Liver (tissue), 9 donors: ENCODE data around the gene TRIM40. TPM values are rescaled to one million over a fixed set of nuclear protein-coding genes. Genes with fewer than 3 reads are reported as not detected.

Experiments used
- DNase-seq: peaks from one replicate; pipeline ENCODE4 v3.0.0-alpha.2; 2017; ENCODE audit warnings: low spot score
- H3K27ac ChIP-seq, 2 donors: one replicate each; pipeline ENCODE4 v1.7.0; 2013; ENCODE audit warnings: inconsistent platforms in 2 of 2, low read length in 2 of 2, control low read depth in 1 of 2, low read depth in 1 of 2, mild to moderate bottlenecking in 1 of 2
- H3K27me3 ChIP-seq, 4 donors: one replicate each; pipeline versions ENCODE4 v1.6.1 to v1.7.0; 2013; ENCODE audit warnings: low read length in 3 of 4, inconsistent platforms in 1 of 4, mild to moderate bottlenecking in 1 of 4, moderate library complexity in 1 of 4; ENCODE audit not compliant: control insufficient read depth in 4 of 4, insufficient read depth in 4 of 4
- H3K36me3 ChIP-seq, 4 donors: one replicate each; pipeline versions ENCODE4 v1.6.1 to v1.7.0; 2013; ENCODE audit warnings: low read length in 3 of 4, mild to moderate bottlenecking in 3 of 4, low read depth in 1 of 4, moderate library complexity in 1 of 4; ENCODE audit not compliant: control insufficient read depth in 4 of 4, insufficient read depth in 3 of 4
- H3K4me1 ChIP-seq, 4 donors: one replicate each; pipeline versions ENCODE4 v1.6.1 to v1.7.0; 2013; ENCODE audit warnings: low read length in 3 of 4, mild to moderate bottlenecking in 3 of 4, moderate library complexity in 1 of 4; ENCODE audit not compliant: control insufficient read depth in 4 of 4, insufficient read depth in 4 of 4
- H3K4me3 ChIP-seq, 3 donors: one replicate each; pipeline versions ENCODE4 v1.6.1 to v1.7.0; 2013; ENCODE audit warnings: low read length in 3 of 3, control low read depth in 1 of 3, low read depth in 1 of 3, mild to moderate bottlenecking in 1 of 3
- H3K9ac ChIP-seq, 2 donors: one replicate each; pipeline ENCODE4 v1.7.0; 2013; ENCODE audit warnings: low read length in 2 of 2, mild to moderate bottlenecking in 2 of 2, moderate library complexity in 2 of 2, control low read depth in 1 of 2, low read depth in 1 of 2
- H3K9me3 ChIP-seq, 4 donors: one replicate each; pipeline versions ENCODE4 v1.6.1 to v1.7.0; 2013; ENCODE audit warnings: low read length in 3 of 4; ENCODE audit not compliant: control insufficient read depth in 4 of 4
- CTCF ChIP-seq: fragments of 150-350 bp; IDR thresholded peaks from 2 replicates; pipeline ENCODE4 v1.5.1; 2017; ENCODE audit warnings: improper control_type of control experiment, low read depth, low read length; ENCODE audit not compliant: missing input control
- EGR1 ChIP-seq, 2 donors: IDR thresholded peaks; 2 replicates each; pipeline ENCODE4 v1.6.1; 2016 to 2018; ENCODE audit warnings: antibody characterized with exemption in 2 of 2, low read depth in 2 of 2
- FOXA1 ChIP-seq: IDR thresholded peaks from 2 replicates; pipeline ENCODE4 v1.6.1; 2016; ENCODE audit warnings: antibody characterized with exemption
- FOXA2 ChIP-seq: IDR thresholded peaks from 2 replicates; pipeline ENCODE4 v1.6.1; 2016; ENCODE audit warnings: antibody characterized with exemption
- GABPA ChIP-seq, 2 donors: IDR thresholded peaks in 1 of 2; conservative IDR thresholded peaks in 1 of 2; 2 replicates each; pipeline ENCODE4 v1.6.1; 2016; ENCODE audit warnings: antibody characterized with exemption in 2 of 2, mild to moderate bottlenecking in 1 of 2, moderate library complexity in 1 of 2
- HNF4A ChIP-seq, 2 donors: conservative IDR thresholded peaks; 2 replicates each; pipeline ENCODE4 v1.6.1; 2016; ENCODE audit warnings: antibody characterized with exemption in 2 of 2, mild to moderate bottlenecking in 2 of 2
- HNF4G ChIP-seq: IDR thresholded peaks from 2 replicates; pipeline ENCODE4 v1.6.1; 2016; ENCODE audit warnings: antibody characterized with exemption
- JUND ChIP-seq, 2 donors: IDR thresholded peaks; 2 replicates each; pipeline ENCODE4 v1.6.1; 2016; ENCODE audit warnings: antibody characterized with exemption in 2 of 2
- NR2F2 ChIP-seq: IDR thresholded peaks from 2 replicates; pipeline ENCODE4 v1.6.1; 2016; ENCODE audit warnings: antibody characterized with exemption
- RAD21 ChIP-seq, 2 donors: IDR thresholded peaks; 2 replicates each; pipeline ENCODE4 v1.6.1; 2016; ENCODE audit warnings: antibody characterized with exemption in 2 of 2, mild to moderate bottlenecking in 2 of 2
- RXRA ChIP-seq, 2 donors: IDR thresholded peaks; 2 replicates each; pipeline ENCODE4 v1.6.1; 2017 to 2018; ENCODE audit warnings: antibody characterized with exemption in 2 of 2, mild to moderate bottlenecking in 1 of 2
- SP1 ChIP-seq: IDR thresholded peaks from 2 replicates; pipeline ENCODE4 v1.6.1; 2018; ENCODE audit warnings: antibody characterized with exemption, mild to moderate bottlenecking
- TAF1 ChIP-seq: conservative IDR thresholded peaks from 2 replicates; pipeline ENCODE4 v1.6.1; 2016; ENCODE audit warnings: antibody characterized with exemption, mild to moderate bottlenecking
- YY1 ChIP-seq: IDR thresholded peaks from 2 replicates; pipeline ENCODE4 v1.6.1; 2016; ENCODE audit warnings: antibody characterized with exemption, mild to moderate bottlenecking
- WGBS: extraction: QIAGEN DNeasy Blood & Tissue Kit; methylation state at CpG from one replicate; pipeline ENCODE4 v1.1.7; 2013; 5-methylcytosine and 5-hydroxymethylcytosine counted together
- polyA plus RNA-seq, 2 donors: library from polyadenylated mRNA; stranded (reverse) in 1 of 2; unstranded in 1 of 2; fragments of 200-250 nt in 1 of 2; fragments of >200 nt in 1 of 2; fragmentation: Nextera tagmentation in 1 of 2; extraction: Ambion mirVana in 1 of 2; gene quantifications; one replicate each; pipeline versions ENCODE4 v1.2.1 to v1.2.3, GENCODE V29; 2013 to 2015
- total RNA-seq, 2 donors: library from RNA; depleted of rRNA; stranded (reverse); fragments of >200 nt; gene quantifications; one replicate each; pipeline ENCODE4 v1.2.3, GENCODE V29; 2014
- TF ChIP-seq, protein P1 (sequence below): IDR thresholded peaks from 2 replicates; pipeline ENCODE4 v1.6.1; 2016; ENCODE audit warnings: antibody characterized with exemption
- TF ChIP-seq, protein P2 (sequence below): IDR thresholded peaks from 2 replicates; pipeline ENCODE4 v1.6.1; 2016; ENCODE audit warnings: antibody characterized with exemption
- TF ChIP-seq, protein P3 (sequence below): IDR thresholded peaks from 2 replicates; pipeline ENCODE4 v1.6.1; 2016; ENCODE audit warnings: antibody characterized with exemption, mild to moderate bottlenecking
- TF ChIP-seq, protein P4 (sequence below): IDR thresholded peaks from 2 replicates; pipeline ENCODE4 v1.6.1; 2016; ENCODE audit warnings: antibody characterized with exemption
- donor health status: healthy.
- donor health status: healthy.
- donor health status: healthy.
- donor health status: healthy.
- donor health status: healthy.

Gene TRIM40
- total and polyA plus RNA-seq, 4 donors: 0.51 TPM; not detected in 3

- Histone ChIP-seq H3K9ac (no peak overlapping the region), H3K4me1 (peaks cover 8 to 36% (median 28%) of the 10 kb centered on the region in 4 donors), H3K9me3 (no peaks in the 10 kb centered on the region), H3K27ac (no peak overlapping the region), H3K36me3 (no peaks in the 10 kb centered on the region), H3K4me3 (peak overlapping the region in 1 of 3 donors; percentile 42), H3K27me3 (peaks cover 0 to 7% (median 4%) of the 10 kb centered on the region in 4 donors)
- 5% methylated on average over 47 of the region's 47 CpGs for WGBS
- DNase-seq: no peak
- TF ChIP-seq RAD21 (IDR thresholded peaks at IDR 0.05) (peak in 1 of 2 donors; percentile 4), RXRA (IDR thresholded peaks at IDR 0.05) (no peak)
Measured at GRCh38 chr6:30100585-30101443, 35.1 kb upstream of the TRIM40 start.

DNA sequence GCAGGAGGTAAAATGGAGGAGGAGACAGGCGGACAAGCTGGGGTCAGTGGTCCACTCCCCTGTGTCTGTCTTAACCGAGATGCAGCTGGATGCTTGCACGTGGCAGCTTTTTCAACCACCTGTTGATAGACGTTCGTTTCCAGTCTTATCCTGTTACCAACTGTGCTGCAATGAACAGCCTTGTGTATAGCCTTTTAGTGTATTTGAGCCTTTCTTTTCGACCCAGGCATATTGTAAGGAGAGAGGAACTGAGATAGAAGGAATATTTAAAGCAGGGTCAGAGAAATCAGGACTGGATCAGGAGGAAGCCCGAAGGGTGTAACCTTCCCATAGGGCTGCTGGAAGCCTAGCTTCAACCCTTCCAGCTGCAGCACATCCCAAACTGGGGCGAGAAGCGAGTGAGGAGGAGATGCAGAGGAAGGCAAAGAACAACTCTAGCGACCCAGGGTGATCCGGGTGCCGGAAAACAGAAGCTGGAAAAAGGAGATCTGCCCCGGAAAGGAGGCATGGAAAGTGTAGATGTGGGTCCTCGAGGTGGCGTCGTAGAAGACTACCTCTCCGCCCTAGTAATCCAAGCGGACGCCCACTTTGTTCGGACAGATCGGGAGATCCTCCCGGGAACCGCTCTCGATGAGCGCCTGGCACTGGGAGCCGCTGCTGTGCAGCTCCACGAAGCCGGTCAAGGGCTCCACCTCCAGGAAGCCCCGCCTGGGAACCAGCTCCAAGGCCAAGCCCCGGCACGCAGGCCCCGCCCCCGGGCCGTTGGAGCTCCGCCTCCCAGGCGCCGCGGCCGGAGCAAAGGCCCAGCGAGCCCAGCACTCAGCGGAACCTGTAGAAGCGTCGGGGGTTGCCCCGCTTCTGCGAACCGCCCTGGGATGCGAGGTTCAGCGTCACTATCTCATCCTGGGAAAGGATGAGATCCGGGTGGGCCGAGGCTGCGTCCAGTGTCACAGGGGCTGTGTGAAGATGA, 34.2 kb upstream of the TRIM40 start:
- Histone ChIP-seq H3K9ac (peak overlapping the region in 1 of 2 donors; percentile 19), H3K4me3 (peak overlapping the region in 2 of 3 donors; percentile 8 to 42), H3K27me3 (peaks cover 0 to 7% (median 3%) of the 10 kb centered on the region in 4 donors), H3K36me3 (no peaks in the 10 kb centered on the region), H3K4me1 (peaks cover 8 to 36% (median 28%) of the 10 kb centered on the region in 4 donors), H3K27ac (peak overlapping the region; percentile 31), H3K9me3 (no peaks in the 10 kb centered on the region)
- WGBS: 3% methylated on average over 51 of the region's 51 CpGs
- no peak for TF ChIP-seq FOXA2
- TF ChIP-seq, protein P1, sequence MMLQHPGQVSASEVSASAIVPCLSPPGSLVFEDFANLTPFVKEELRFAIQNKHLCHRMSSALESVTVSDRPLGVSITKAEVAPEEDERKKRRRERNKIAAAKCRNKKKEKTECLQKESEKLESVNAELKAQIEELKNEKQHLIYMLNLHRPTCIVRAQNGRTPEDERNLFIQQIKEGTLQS: no peak
- peak in 1 of 2 donors; percentile 30 for TF ChIP-seq GABPA (IDR thresholded peaks at IDR 0.05 in 1 of 2, conservative IDR thresholded peaks at IDR 0.05 in 1 of 2)
- TF ChIP-seq SP1: peak; percentile 56
- TF ChIP-seq RXRA (IDR thresholded peaks at IDR 0.05): no peak
- TF ChIP-seq HNF4A (conservative IDR thresholded peaks at IDR 0.05): peak in 1 of 2 donors; percentile 18
- TF ChIP-seq, protein P2, sequence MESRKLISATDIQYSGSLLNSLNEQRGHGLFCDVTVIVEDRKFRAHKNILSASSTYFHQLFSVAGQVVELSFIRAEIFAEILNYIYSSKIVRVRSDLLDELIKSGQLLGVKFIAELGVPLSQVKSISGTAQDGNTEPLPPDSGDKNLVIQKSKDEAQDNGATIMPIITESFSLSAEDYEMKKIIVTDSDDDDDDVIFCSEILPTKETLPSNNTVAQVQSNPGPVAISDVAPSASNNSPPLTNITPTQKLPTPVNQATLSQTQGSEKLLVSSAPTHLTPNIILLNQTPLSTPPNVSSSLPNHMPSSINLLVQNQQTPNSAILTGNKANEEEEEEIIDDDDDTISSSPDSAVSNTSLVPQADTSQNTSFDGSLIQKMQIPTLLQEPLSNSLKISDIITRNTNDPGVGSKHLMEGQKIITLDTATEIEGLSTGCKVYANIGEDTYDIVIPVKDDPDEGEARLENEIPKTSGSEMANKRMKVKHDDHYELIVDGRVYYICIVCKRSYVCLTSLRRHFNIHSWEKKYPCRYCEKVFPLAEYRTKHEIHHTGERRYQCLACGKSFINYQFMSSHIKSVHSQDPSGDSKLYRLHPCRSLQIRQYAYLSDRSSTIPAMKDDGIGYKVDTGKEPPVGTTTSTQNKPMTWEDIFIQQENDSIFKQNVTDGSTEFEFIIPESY: no peak
- TF ChIP-seq NR2F2: no peak
- TF ChIP-seq EGR1 (IDR thresholded peaks at IDR 0.05; ENCODE audit: low read depth in 2 of 2): no peak
- TF ChIP-seq JUND (IDR thresholded peaks at IDR 0.05): no peak
- TF ChIP-seq, protein P3, sequence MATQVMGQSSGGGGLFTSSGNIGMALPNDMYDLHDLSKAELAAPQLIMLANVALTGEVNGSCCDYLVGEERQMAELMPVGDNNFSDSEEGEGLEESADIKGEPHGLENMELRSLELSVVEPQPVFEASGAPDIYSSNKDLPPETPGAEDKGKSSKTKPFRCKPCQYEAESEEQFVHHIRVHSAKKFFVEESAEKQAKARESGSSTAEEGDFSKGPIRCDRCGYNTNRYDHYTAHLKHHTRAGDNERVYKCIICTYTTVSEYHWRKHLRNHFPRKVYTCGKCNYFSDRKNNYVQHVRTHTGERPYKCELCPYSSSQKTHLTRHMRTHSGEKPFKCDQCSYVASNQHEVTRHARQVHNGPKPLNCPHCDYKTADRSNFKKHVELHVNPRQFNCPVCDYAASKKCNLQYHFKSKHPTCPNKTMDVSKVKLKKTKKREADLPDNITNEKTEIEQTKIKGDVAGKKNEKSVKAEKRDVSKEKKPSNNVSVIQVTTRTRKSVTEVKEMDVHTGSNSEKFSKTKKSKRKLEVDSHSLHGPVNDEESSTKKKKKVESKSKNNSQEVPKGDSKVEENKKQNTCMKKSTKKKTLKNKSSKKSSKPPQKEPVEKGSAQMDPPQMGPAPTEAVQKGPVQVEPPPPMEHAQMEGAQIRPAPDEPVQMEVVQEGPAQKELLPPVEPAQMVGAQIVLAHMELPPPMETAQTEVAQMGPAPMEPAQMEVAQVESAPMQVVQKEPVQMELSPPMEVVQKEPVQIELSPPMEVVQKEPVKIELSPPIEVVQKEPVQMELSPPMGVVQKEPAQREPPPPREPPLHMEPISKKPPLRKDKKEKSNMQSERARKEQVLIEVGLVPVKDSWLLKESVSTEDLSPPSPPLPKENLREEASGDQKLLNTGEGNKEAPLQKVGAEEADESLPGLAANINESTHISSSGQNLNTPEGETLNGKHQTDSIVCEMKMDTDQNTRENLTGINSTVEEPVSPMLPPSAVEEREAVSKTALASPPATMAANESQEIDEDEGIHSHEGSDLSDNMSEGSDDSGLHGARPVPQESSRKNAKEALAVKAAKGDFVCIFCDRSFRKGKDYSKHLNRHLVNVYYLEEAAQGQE: peak; percentile 52
- TF ChIP-seq TAF1: no peak
- TF ChIP-seq, protein P4, sequence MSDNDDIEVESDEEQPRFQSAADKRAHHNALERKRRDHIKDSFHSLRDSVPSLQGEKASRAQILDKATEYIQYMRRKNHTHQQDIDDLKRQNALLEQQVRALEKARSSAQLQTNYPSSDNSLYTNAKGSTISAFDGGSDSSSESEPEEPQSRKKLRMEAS: no peak
- no peak for TF ChIP-seq YY1
- no peak for TF ChIP-seq HNF4G
- TF ChIP-seq FOXA1: no peak
- TF ChIP-seq CTCF: no peak
- TF ChIP-seq RAD21 (IDR thresholded peaks at IDR 0.05): peak; percentile 45 to 52
- DNase-seq: peak; percentile 94
